Dedifferentiated amniotic fluid mesenchymal stem cell (primary cell): ENCODE measurements around the gene ACSF3.

Experiments
- DNase-seq: peaks from one replicate; pipeline ENCODE4 v3.0.0-alpha.2; 2016; ENCODE audit errors: extremely low spot score

ACSF3 gene

GRCh38 chr16:89190150-89190958, 96.7 kb downstream of the ACSF3 start:
- no peak for DNase-seq

GRCh38 chr16:89191033-89191900, 97.6 kb downstream of the ACSF3 start:
- no peak for DNase-seq

GRCh38 chr16:89191901-89192185, 98.2 kb downstream of the ACSF3 start:
- DNase-seq: no peak

GRCh38 chr16:89192186-89192955, 98.7 kb downstream of the ACSF3 start:
- peak; percentile 85 for DNase-seq

GRCh38 chr16:89192956-89193575, 99.4 kb downstream of the ACSF3 start:
- no peak for DNase-seq

- no peak for DNase-seq
Observed at GRCh38 chr16:89193576-89194293, 100.1 kb downstream of the ACSF3 start.

GRCh38 chr16:89194340-89195311, 101.0 kb downstream of the ACSF3 start:
- DNase-seq: no peak

- no peak for DNase-seq
Observed at GRCh38 chr16:89195521-89196171, 102.0 kb downstream of the ACSF3 start.

- no peak for DNase-seq
Observed at GRCh38 chr16:89197033-89197632, 103.5 kb downstream of the ACSF3 start.

GRCh38 chr16:89197633-89198416, 104.2 kb downstream of the ACSF3 start:
- no peak for DNase-seq

GRCh38 chr16:89198417-89199240, 105.0 kb downstream of the ACSF3 start:
- DNase-seq: no peak

- DNase-seq: no peak
Observed at GRCh38 chr16:89199241-89200123, 105.8 kb downstream of the ACSF3 start.

- DNase-seq: no peak
Observed at GRCh38 chr16:89200124-89200849, 106.6 kb downstream of the ACSF3 start, which contains the start of gene SLC22A31. Gene SLC22A31 (minus strand): TSS chr16:89200537. CDS start chr16:89200501, 36 bp downstream.

- DNase-seq: no peak
Observed at GRCh38 chr16:89200850-89201411, 107.3 kb downstream of the ACSF3 start.
